Gastroesophageal sphincter (tissue), 4 donors: ENCODE data around the gene FREM1. TPM values are rescaled to one million over a fixed set of nuclear protein-coding genes. Genes with fewer than 3 reads are reported as not detected.

ENCODE experiments used
- ATAC-seq: fragments of 150-250 bp; one replicate; pipeline ENCODE4 v1.9.1; 2016; ENCODE audit warnings: mild to moderate bottlenecking, moderate library complexity
- H3K27ac ChIP-seq, 4 donors: fragments of 200-600 bp; sonication (generic) in 3 of 4; 1 replicate in 3 of 4; 2 replicates in 1 of 4; pipeline ENCODE4 v1.5.1; 2016 to 2019
- H3K27me3 ChIP-seq: fragments of 200-600 bp; sonication (generic); one replicate; pipeline ENCODE4 v1.5.1; 2019
- H3K36me3 ChIP-seq, 2 donors: fragments of 200-600 bp; sonication (generic); one replicate each; pipeline ENCODE4 v1.5.1; 2019; ENCODE audit warnings: control low read depth in 1 of 2
- H3K4me1 ChIP-seq, 3 donors: fragments of 200-600 bp; sonication (generic); 1 replicate in 2 of 3; 2 replicates in 1 of 3; pipeline ENCODE4 v1.5.1; 2016 to 2019; ENCODE audit warnings: control low read depth in 2 of 3
- H3K4me3 ChIP-seq, 2 donors: fragments of 200-600 bp; sonication (generic); one replicate each; pipeline ENCODE4 v1.5.1; 2019; ENCODE audit warnings: mild to moderate bottlenecking in 1 of 2, moderate library complexity in 1 of 2
- H3K9me3 ChIP-seq, 3 donors: fragments of 200-600 bp; sonication (generic); one replicate each; pipeline ENCODE4 v1.5.1; 2017 to 2019; ENCODE audit warnings: control low read depth in 2 of 3
- EP300 ChIP-seq: sonication (generic); formaldehyde crosslinking; IDR thresholded peaks from one replicate; pipeline ENCODE4 v1.6.1; 2017; ENCODE audit warnings: antibody characterized with exemption, mild to moderate bottlenecking
- POLR2A ChIP-seq, 2 donors: fragments of 450-650 bp; IDR thresholded peaks; one replicate each; pipeline ENCODE4 v1.6.1; 2017; ENCODE audit warnings: antibody characterized with exemption in 2 of 2, mild to moderate bottlenecking in 2 of 2, moderate library complexity in 1 of 2
- POLR2AphosphoS5 ChIP-seq: sonication (generic); formaldehyde crosslinking; IDR thresholded peaks from one replicate; pipeline ENCODE4 v1.6.1; 2017; ENCODE audit warnings: antibody characterized with exemption
- WGBS, 2 donors: methylation state at CpG; one replicate each; pipeline ENCODE4 v1.1.5; 2018; ENCODE audit warnings: low coverage in 1 of 2; 5-methylcytosine and 5-hydroxymethylcytosine counted together
- total RNA-seq, 4 donors: library from RNA; depleted of rRNA; stranded (reverse); fragments of >200 nt; gene quantifications; one replicate each; pipeline ENCODE4 v1.1.0, GENCODE V29; 2016
- TF ChIP-seq, protein P1 (sequence below), 4 experiments: fragments of 200-600 bp in 2 of 4; fragments of 450-650 bp in 2 of 4; sonication (generic) in 1 of 4; IDR thresholded peaks; one replicate each; pipeline ENCODE4 v1.5.1; 2017 to 2019; ENCODE audit warnings: antibody characterized with exemption in 4 of 4, mild to moderate bottlenecking in 2 of 4, moderate library complexity in 2 of 4

Gene FREM1
- total RNA-seq, 4 donors from 2014 or later, result 0.59 to 4.8 (median 2.7) TPM

GRCh38 chr9:14756291-14756690 is 153.9 kb downstream of the FREM1 start:
- no peak for ATAC-seq
- WGBS, 2 donors, result 67 to 75% methylated on average over 1 of the region's 1 CpG
- H3K4me1 ChIP-seq, result no peaks in the 10 kb centered on the region
- no peaks in the 10 kb centered on the region for H3K36me3 ChIP-seq
- no peaks in the 10 kb centered on the region for H3K27me3 ChIP-seq
- no peak overlapping the region for H3K4me3 ChIP-seq
- H3K9me3 ChIP-seq, result no peaks in the 10 kb centered on the region
- no peak overlapping the region for H3K27ac ChIP-seq
- no peak for TF ChIP-seq POLR2A (IDR thresholded peaks at IDR 0.05)
- TF ChIP-seq EP300, result no peak
- TF ChIP-seq POLR2AphosphoS5, result no peak
- TF ChIP-seq, protein P1, sequence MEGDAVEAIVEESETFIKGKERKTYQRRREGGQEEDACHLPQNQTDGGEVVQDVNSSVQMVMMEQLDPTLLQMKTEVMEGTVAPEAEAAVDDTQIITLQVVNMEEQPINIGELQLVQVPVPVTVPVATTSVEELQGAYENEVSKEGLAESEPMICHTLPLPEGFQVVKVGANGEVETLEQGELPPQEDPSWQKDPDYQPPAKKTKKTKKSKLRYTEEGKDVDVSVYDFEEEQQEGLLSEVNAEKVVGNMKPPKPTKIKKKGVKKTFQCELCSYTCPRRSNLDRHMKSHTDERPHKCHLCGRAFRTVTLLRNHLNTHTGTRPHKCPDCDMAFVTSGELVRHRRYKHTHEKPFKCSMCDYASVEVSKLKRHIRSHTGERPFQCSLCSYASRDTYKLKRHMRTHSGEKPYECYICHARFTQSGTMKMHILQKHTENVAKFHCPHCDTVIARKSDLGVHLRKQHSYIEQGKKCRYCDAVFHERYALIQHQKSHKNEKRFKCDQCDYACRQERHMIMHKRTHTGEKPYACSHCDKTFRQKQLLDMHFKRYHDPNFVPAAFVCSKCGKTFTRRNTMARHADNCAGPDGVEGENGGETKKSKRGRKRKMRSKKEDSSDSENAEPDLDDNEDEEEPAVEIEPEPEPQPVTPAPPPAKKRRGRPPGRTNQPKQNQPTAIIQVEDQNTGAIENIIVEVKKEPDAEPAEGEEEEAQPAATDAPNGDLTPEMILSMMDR (IDR thresholded peaks at IDR 0.05), result no peak

- H3K36me3 ChIP-seq, result peaks cover 0 to 4% of the 10 kb centered on the region in 2 donors
- no peak overlapping the region for H3K4me3 ChIP-seq
- no peaks in the 10 kb centered on the region for H3K9me3 ChIP-seq
- H3K27ac ChIP-seq, result no peak overlapping the region
- no peaks in the 10 kb centered on the region for H3K27me3 ChIP-seq
- no peak for TF ChIP-seq EP300
- TF ChIP-seq POLR2A (IDR thresholded peaks at IDR 0.05), result no peak
- no peak for TF ChIP-seq POLR2AphosphoS5
- TF ChIP-seq, protein P1 (IDR thresholded peaks at IDR 0.05), result no peak
- H3K4me1 ChIP-seq, result no peaks in the 10 kb centered on the region
- no peak for ATAC-seq
- 92 to 100% methylated on average over 1 of the region's 1 CpG for WGBS, 2 donors
These were observed 157.4 kb downstream of the FREM1 start for GRCh38 chr9:14752871-14753270.

DNA sequence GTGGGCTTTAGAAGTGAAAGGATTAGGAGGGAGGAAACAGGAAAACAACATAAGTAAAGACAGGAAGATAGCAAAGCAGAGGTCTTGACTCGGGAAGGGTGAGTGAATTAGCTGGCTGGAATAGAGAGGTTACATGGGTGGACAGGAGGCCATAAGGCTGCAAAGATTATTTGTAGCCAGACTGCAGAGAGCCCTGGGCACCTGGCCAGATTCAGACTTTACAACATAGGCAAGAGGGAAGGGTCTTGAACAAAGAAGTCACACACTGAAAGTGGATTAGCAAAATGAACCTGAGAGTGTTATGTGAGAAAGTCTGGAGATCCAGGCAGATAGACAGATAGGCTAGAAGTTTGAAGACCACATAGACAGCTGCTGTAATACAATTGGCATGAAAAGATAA is 158.0 kb downstream of the FREM1 start:
- 64 to 71% methylated on average over 1 of the region's 1 CpG for WGBS, 2 donors
- no peak for TF ChIP-seq EP300
- no peak for ATAC-seq

DNA sequence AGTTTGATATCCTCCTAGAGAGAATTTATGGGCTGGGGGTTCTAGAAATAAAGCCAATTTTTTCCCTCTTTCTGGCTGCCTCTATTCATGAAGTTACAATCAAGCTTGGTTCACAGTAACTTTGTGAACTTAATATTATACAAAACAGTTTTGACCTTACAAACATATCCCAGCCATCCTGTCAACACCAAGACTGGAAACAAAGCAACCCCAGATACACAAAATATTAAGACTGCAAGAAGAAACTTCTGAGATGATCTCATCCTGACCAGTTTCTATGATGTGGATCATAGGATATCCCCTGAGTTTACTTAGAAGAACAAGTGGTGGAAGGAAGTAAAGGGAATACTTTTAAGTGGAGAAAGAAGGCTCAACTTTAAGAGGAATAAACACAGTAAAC is 159.4 kb downstream of the FREM1 start:
- H3K27me3 ChIP-seq, result no peaks in the 10 kb centered on the region
- no peaks in the 10 kb centered on the region for H3K9me3 ChIP-seq
- ATAC-seq, result no peak
- H3K27ac ChIP-seq, result no peak overlapping the region
- no peak for TF ChIP-seq EP300
- TF ChIP-seq POLR2AphosphoS5, result no peak
- TF ChIP-seq, protein P1 (IDR thresholded peaks at IDR 0.05), result no peak
- no peak for TF ChIP-seq POLR2A (IDR thresholded peaks at IDR 0.05)
- H3K36me3 ChIP-seq, result peaks cover 0 to 17% of the 10 kb centered on the region in 2 donors
- H3K4me3 ChIP-seq, result no peak overlapping the region
- no peaks in the 10 kb centered on the region for H3K4me1 ChIP-seq

More for the DNA sequence above, 158.0 kb downstream of the FREM1 start:
- Histone ChIP-seq H3K36me3 (peaks cover 0 to 4% of the 10 kb centered on the region in 2 donors), H3K27me3 (no peaks in the 10 kb centered on the region), H3K4me1 (no peaks in the 10 kb centered on the region), H3K4me3 (no peak overlapping the region), H3K27ac (no peak overlapping the region), H3K9me3 (no peaks in the 10 kb centered on the region)

DNA sequence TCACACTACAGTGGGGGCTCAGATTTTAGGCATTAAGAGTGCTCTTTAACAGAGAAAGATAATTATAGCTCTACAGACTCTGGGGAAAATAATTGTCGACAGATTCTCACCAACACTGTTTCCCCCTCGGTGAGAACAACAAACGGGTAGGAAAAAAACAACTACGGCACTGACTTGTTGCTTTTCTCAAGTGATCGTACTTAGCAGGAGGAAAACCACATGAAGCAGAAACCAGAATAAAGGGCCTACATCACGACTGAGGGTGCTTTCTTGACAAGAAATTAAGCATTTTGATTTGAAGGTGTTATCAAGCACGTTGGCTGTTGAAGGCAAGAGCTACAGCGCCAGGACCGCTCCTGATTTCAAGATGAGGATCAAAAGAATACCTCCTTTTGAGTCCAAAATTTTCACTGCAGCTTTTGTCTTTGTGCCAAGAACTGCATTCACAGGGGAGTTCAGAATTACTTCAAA is 160.5 kb downstream of the FREM1 start:
- Histone ChIP-seq H3K36me3 (peaks cover 0 to 17% of the 10 kb centered on the region in 2 donors), H3K27ac (no peak overlapping the region), H3K4me3 (no peak overlapping the region), H3K4me1 (no peaks in the 10 kb centered on the region), H3K27me3 (no peaks in the 10 kb centered on the region), H3K9me3 (no peaks in the 10 kb centered on the region)
- 33 to 36% methylated on average over 7 to 9 of the region's 9 CpGs for WGBS, 2 donors
- TF ChIP-seq POLR2A (IDR thresholded peaks at IDR 0.05) (no peak), POLR2AphosphoS5 (no peak), EP300 (no peak)
- TF ChIP-seq, protein P1 (IDR thresholded peaks at IDR 0.05), result no peak
- ATAC-seq, result no peak
